AG04449 (cell line): ENCODE results near the gene CBFA2T3.

Source experiments
- CTCF ChIA-PET: fragments of 350-600 bp; formaldehyde crosslinking; extraction: SDS; loops from one replicate; lab custom pipeline; 2021; ENCODE audit warnings: antibody characterized with exemption; lab: Yijun Ruan, JAX
- POLR2A ChIA-PET: fragments of 400-600, 350-600 bp; formaldehyde crosslinking; extraction: SDS; loops from one replicate; lab custom pipeline; 2020; ENCODE audit warnings: antibody characterized with exemption, inconsistent platforms; lab: Yijun Ruan, JAX
- DNase-seq: peaks from one replicate; pipeline ENCODE4 v3.0.0-alpha.2; 2010; ENCODE audit warnings: low read depth, low spot score
- H3K4me3 ChIP-seq: 2 replicates; pipeline ENCODE4 v1.5.1; 2011; ENCODE audit warnings: low read depth, mild to moderate bottlenecking, control low read depth, low read length
- TF ChIP-seq, protein P1 (sequence below): IDR thresholded peaks from one replicate; pipeline ENCODE4 v1.5.1; 2011; ENCODE audit warnings: mild to moderate bottlenecking, moderate library complexity, low read length, control low read depth, inconsistent platforms; ENCODE audit not compliant: insufficient read depth; ENCODE audit errors: missing control alignments

The CBFA2T3 gene

GRCh38 chr16:88953003-88953690 lies 23.9 kb downstream of the CBFA2T3 start:
- H3K4me3 ChIP-seq, result no peak overlapping the region
- POLR2A ChIA-PET, result no interaction called here
- TF ChIP-seq, protein P1, sequence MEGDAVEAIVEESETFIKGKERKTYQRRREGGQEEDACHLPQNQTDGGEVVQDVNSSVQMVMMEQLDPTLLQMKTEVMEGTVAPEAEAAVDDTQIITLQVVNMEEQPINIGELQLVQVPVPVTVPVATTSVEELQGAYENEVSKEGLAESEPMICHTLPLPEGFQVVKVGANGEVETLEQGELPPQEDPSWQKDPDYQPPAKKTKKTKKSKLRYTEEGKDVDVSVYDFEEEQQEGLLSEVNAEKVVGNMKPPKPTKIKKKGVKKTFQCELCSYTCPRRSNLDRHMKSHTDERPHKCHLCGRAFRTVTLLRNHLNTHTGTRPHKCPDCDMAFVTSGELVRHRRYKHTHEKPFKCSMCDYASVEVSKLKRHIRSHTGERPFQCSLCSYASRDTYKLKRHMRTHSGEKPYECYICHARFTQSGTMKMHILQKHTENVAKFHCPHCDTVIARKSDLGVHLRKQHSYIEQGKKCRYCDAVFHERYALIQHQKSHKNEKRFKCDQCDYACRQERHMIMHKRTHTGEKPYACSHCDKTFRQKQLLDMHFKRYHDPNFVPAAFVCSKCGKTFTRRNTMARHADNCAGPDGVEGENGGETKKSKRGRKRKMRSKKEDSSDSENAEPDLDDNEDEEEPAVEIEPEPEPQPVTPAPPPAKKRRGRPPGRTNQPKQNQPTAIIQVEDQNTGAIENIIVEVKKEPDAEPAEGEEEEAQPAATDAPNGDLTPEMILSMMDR, result no peak

DNA sequence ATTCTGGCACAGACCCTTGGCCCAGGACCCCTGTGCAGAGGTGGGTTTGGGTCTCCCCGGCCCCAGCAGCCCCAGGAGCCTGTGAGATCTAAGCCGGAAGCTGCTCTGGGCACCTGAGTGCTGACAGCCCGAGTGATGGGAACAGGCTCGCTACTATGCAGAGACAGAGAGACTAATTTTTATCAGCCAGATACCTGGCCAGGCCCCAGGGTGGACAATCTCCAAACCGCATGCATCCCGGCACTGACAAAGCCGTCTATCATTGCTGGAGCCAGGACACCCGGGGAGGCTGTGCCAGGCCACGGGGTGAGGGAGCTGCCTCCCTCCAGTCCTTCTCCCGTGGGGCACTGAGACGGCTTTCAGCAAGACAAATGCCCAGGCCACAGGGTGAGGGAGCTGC lies 25.0 kb downstream of the CBFA2T3 start:
- TF ChIP-seq, protein P1, result no peak
- no peak overlapping the region for H3K4me3 ChIP-seq
- ChIA-PET CTCF (no interaction called here), POLR2A (no interaction called here)
- no peak for DNase-seq

More at GRCh38 chr16:88953003-88953690, 23.9 kb downstream of the CBFA2T3 start:
- CTCF ChIA-PET, result no interaction called here
- no peak for DNase-seq

GRCh38 chr16:88951501-88951900 lies 25.5 kb downstream of the CBFA2T3 start:
- ChIA-PET CTCF (no interaction called here), POLR2A (no interaction called here)
- TF ChIP-seq, protein P1, result no peak
- DNase-seq, result no peak
- H3K4me3 ChIP-seq, result no peak overlapping the region

- CTCF ChIA-PET, result no interaction called here
- DNase-seq, result no peak
- H3K4me3 ChIP-seq, result no peak overlapping the region
- TF ChIP-seq, protein P1, result no peak
- POLR2A ChIA-PET, result no interaction called here
Observed at GRCh38 chr16:88948781-88949490, 28.1 kb downstream of the CBFA2T3 start.

- CTCF ChIA-PET, result interaction anchor here (3.3 kb wide), 1 partner anchor 12 kb away, joined by 12 read pairs; no protein-coding TSS in a partner anchor
Observed at GRCh38 chr16:88945473-88945872, 31.5 kb downstream of the CBFA2T3 start.

More at GRCh38 chr16:88945473-88945872, 31.5 kb downstream of the CBFA2T3 start:
- H3K4me3 ChIP-seq, result no peak overlapping the region
- TF ChIP-seq, protein P1, result no peak
- DNase-seq, result no peak
- POLR2A ChIA-PET, result no interaction called here
